ENCODE measurements around the gene USP3. TPM values are rescaled to one million over a fixed set of nuclear protein-coding genes. Genes with fewer than 3 reads are reported as not detected.

Gene USP3
- total RNA-seq, 2 donors from 2014 or later, result 51.5 to 52.5 TPM

DNA sequence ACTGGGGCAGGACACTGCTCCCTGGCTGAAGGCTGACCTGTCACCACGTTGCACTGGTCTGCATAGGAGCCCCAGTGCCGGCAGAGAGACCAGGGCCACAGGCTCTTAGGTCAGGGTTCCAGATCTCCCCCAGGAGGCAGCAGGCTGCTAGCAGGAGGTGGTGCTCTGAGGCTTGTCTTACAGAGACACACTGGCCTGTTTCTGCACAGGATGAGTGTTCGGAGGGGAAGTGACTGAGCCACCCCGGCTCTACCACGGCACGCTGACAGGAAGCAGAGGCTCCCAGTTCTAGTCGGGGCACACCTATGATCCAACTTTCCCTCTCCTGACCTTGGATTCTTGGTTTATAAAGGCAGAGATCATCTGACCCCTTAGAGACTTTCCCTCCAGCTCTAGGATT lies 101.4 kb downstream of the USP3 start:
- Mint-ChIP-seq H3K27ac (no peak overlapping the region), H3K36me3 (ENCODE audit: low read depth) (peaks cover 5% of the 10 kb centered on the region), H3K27me3 (ENCODE audit: insufficient read depth) (peaks cover 16% of the 10 kb centered on the region), H3K4me3 (no peak overlapping the region), H3K4me1 (peaks cover 12% of the 10 kb centered on the region), H3K9me3 (no peaks in the 10 kb centered on the region)
- peaks cover 11% of the 10 kb centered on the region for H3K27me3 ChIP-seq (ENCODE audit: control insufficient read depth, insufficient read depth, low read length, poor library complexity, severe bottlenecking)
- DNase-seq, result no peak
- H3K9me3 ChIP-seq (ENCODE audit: control insufficient read depth, low read length), result no peaks in the 10 kb centered on the region
- no peak overlapping the region for H3K4me3 ChIP-seq (ENCODE audit: low read length)
- H3K9ac ChIP-seq (ENCODE audit: extremely low read depth, low read length, poor library complexity, severe bottlenecking), result no peak overlapping the region
- no peak overlapping the region for H3K27ac ChIP-seq (ENCODE audit: low read depth, low read length)
- WGBS, 2 experiments (ENCODE audit: insufficient coverage in 1 of 2, insufficient read length in 1 of 2), result 92 to 97% methylated on average over 4 to 7 of the region's 7 CpGs
- peaks cover 24% of the 10 kb centered on the region for H3K36me3 ChIP-seq (ENCODE audit: control insufficient read depth, insufficient read depth, low read length)
- TF ChIP-seq, protein P1, sequence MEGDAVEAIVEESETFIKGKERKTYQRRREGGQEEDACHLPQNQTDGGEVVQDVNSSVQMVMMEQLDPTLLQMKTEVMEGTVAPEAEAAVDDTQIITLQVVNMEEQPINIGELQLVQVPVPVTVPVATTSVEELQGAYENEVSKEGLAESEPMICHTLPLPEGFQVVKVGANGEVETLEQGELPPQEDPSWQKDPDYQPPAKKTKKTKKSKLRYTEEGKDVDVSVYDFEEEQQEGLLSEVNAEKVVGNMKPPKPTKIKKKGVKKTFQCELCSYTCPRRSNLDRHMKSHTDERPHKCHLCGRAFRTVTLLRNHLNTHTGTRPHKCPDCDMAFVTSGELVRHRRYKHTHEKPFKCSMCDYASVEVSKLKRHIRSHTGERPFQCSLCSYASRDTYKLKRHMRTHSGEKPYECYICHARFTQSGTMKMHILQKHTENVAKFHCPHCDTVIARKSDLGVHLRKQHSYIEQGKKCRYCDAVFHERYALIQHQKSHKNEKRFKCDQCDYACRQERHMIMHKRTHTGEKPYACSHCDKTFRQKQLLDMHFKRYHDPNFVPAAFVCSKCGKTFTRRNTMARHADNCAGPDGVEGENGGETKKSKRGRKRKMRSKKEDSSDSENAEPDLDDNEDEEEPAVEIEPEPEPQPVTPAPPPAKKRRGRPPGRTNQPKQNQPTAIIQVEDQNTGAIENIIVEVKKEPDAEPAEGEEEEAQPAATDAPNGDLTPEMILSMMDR (conservative IDR thresholded peaks at IDR 0.05), result no peak
- no peaks in the 10 kb centered on the region for H3K4me1 ChIP-seq (ENCODE audit: control insufficient read depth, insufficient read depth, low read length)

DNA sequence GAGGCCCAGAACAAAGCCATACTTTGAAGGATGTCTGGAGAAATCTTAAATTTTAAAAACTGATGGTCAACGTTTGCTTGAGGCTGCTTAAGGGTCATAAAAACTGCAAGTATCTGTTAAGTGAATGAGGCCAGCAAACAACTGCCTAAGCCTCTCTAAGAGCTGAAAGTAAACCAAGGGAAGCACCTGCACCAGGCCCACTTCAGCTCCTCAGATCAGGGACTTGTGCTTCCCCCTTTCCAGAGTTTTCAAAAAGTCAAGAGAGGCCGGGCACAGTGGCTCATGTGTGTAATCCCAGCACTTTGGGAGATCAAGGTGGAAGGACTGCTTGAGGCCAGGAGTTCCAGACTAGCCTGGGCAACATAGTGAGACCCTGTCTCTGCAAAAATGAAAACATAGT lies 101.9 kb downstream of the USP3 start:
- peaks cover 13% of the 10 kb centered on the region for H3K4me1 Mint-ChIP-seq
- H3K9me3 Mint-ChIP-seq, result no peaks in the 10 kb centered on the region
- Histone ChIP-seq H3K9ac (ENCODE audit: extremely low read depth, low read length, poor library complexity, severe bottlenecking) (no peak overlapping the region), H3K9me3 (ENCODE audit: control insufficient read depth, low read length) (no peaks in the 10 kb centered on the region), H3K4me1 (ENCODE audit: control insufficient read depth, insufficient read depth, low read length) (no peaks in the 10 kb centered on the region), H3K27me3 (ENCODE audit: control insufficient read depth, insufficient read depth, low read length, poor library complexity, severe bottlenecking) (peaks cover 11% of the 10 kb centered on the region), H3K27ac (ENCODE audit: low read depth, low read length) (no peak overlapping the region), H3K4me3 (ENCODE audit: low read length) (no peak overlapping the region), H3K36me3 (ENCODE audit: control insufficient read depth, insufficient read depth, low read length) (peaks cover 24% of the 10 kb centered on the region)
- DNase-seq, result peak; percentile 11
- H3K4me3 Mint-ChIP-seq, result no peak overlapping the region
- peaks cover 16% of the 10 kb centered on the region for H3K27me3 Mint-ChIP-seq (ENCODE audit: insufficient read depth)
- TF ChIP-seq, protein P1 (conservative IDR thresholded peaks at IDR 0.05), result no peak
- peaks cover 5% of the 10 kb centered on the region for H3K36me3 Mint-ChIP-seq (ENCODE audit: low read depth)
- H3K27ac Mint-ChIP-seq, result no peak overlapping the region
- WGBS, 2 experiments (ENCODE audit: insufficient coverage in 1 of 2, insufficient read length in 1 of 2), result 87 to 94% methylated on average over 2 of the region's 2 CpGs

DNA sequence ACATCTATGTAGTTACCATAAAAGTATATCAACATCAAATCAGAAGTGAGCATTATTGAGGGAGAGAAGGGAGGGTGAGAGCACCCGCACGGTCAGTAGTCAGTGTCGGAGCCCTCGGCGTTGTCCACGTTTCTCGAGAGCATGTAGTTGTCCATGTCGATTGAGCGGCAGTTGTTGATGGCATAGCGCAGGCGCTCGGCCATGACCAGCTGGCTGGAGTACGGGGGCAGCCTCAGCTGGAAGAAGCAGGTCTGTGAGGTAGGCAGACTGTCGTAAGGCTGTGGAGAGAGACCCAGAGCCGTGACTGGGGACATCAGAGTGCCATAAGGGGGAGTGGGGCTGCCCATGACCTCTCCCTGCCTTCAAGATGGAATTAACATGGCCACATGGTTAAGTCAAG lies 104.6 kb downstream of the USP3 start:
- Histone ChIP-seq H3K27ac (ENCODE audit: low read depth, low read length) (no peak overlapping the region), H3K4me3 (ENCODE audit: low read length) (no peak overlapping the region), H3K9ac (ENCODE audit: extremely low read depth, low read length, poor library complexity, severe bottlenecking) (no peak overlapping the region), H3K4me1 (ENCODE audit: control insufficient read depth, insufficient read depth, low read length) (no peaks in the 10 kb centered on the region), H3K36me3 (ENCODE audit: control insufficient read depth, insufficient read depth, low read length) (peaks cover 28% of the 10 kb centered on the region), H3K27me3 (ENCODE audit: control insufficient read depth, insufficient read depth, low read length, poor library complexity, severe bottlenecking) (no peaks in the 10 kb centered on the region), H3K9me3 (ENCODE audit: control insufficient read depth, low read length) (no peaks in the 10 kb centered on the region)
- Mint-ChIP-seq H3K9me3 (no peaks in the 10 kb centered on the region), H3K27me3 (ENCODE audit: insufficient read depth) (no peaks in the 10 kb centered on the region), H3K4me3 (no peak overlapping the region), H3K36me3 (ENCODE audit: low read depth) (peaks cover 7% of the 10 kb centered on the region), H3K27ac (no peak overlapping the region), H3K4me1 (peaks cover 7% of the 10 kb centered on the region)
- TF ChIP-seq, protein P1 (conservative IDR thresholded peaks at IDR 0.05), result no peak
- WGBS, 2 experiments (ENCODE audit: insufficient coverage in 1 of 2, insufficient read length in 1 of 2), result 94 to 95% methylated on average over 13 to 15 of the region's 15 CpGs
- DNase-seq, result no peak
